Testis (tissue), 2 donors: ENCODE measurements around the gene ARPC1A.

Source experiments
- CTCF ChIP-seq, 3 experiments: fragments of 450-650 bp in 2 of 3; fragments of 200-600 bp in 1 of 3; sonication (generic) in 1 of 3; IDR thresholded peaks; one replicate each; pipeline ENCODE4 v1.5.1; 2016 to 2019; ENCODE audit warnings: antibody characterized with exemption in 3 of 3, mild to moderate bottlenecking in 2 of 3, moderate library complexity in 1 of 3
- POLR2A ChIP-seq: fragments of 450-650 bp; IDR thresholded peaks from one replicate; pipeline ENCODE4 v1.6.1; 2017; ENCODE audit warnings: antibody characterized with exemption, mild to moderate bottlenecking, moderate library complexity

- TF ChIP-seq POLR2A (no peak), CTCF (IDR thresholded peaks at IDR 0.05) (no peak)
These were observed 33.6 kb upstream of the ARPC1A start for GRCh38 chr7:99292127-99292526.
